ENCODE data around the gene SLC38A10. TPM values are rescaled to one million over a fixed set of nuclear protein-coding genes. Genes with fewer than 3 reads are reported as not detected.

SLC38A10 gene
- total and polyA plus RNA-seq, 2 of the 4 experiments (the other 2 are of a cell fraction): 12.7 to 46.7 TPM

GRCh38 chr17:81209141-81209540 lies 86.0 kb downstream of the SLC38A10 start:
- in situ Hi-C loops (cut with MboI; ENCODE audit: low sequenced_read_pairs) (no loop called here), intact Hi-C loops (cut with micrococcal nuclease) (no loop called here), dilution Hi-C loops (cut with HindIII; ENCODE audit: low sequenced_read_pairs, unreplicated experiment) (no loop called here)
- Histone ChIP-seq H3K18ac (ENCODE audit: low read depth, low read length) (no peak overlapping the region), H3K36me3 (ENCODE audit: control insufficient read depth, insufficient read depth, low read length) (peaks cover 3% of the 10 kb centered on the region; the same call in 1 of the 2 replicates), H3K4me3 (ENCODE audit: insufficient read depth, low read depth, low read length) (no peak overlapping the region), H3K4ac (ENCODE audit: low read depth, low read length) (no peak overlapping the region), H3K9me1 (ENCODE audit: insufficient read depth, low read length) (0 out of 2 replicates have a peak, but pooled peaks cover 6% of the 10 kb centered on the region), H3K14ac (replicated peaks; ENCODE audit: low read depth, low read length) (no peak overlapping the region), H3K79me1 (ENCODE audit: low read depth in 1 of 2, low read length in 2 of 2) (no peaks in the 10 kb centered on the region; a peak in 1 of 4 replicates), H4K8ac (ENCODE audit: low read depth in 2 of 2, low read length in 2 of 2) (no peak overlapping the region), H3K4me2 (ENCODE audit: low read depth, low read length) (no peak overlapping the region), H2AFZ (replicated peaks; ENCODE audit: low read length, poor library complexity) (no peak overlapping the region), H3K27ac (ENCODE audit: insufficient read depth, low read length) (no peak overlapping the region), H2AK9ac (replicated peaks; ENCODE audit: low read depth, low read length, poor library complexity) (no peak overlapping the region), H2AK5ac (ENCODE audit: low read depth, low read length) (no peak overlapping the region), H2BK15ac (ENCODE audit: low read depth, low read length) (no peak overlapping the region), H3K23ac (ENCODE audit: low read depth, low read length) (no peak overlapping the region), H3K4me1 (ENCODE audit: control insufficient read depth, insufficient read depth, low read length) (no peaks in the 10 kb centered on the region), H2BK5ac (ENCODE audit: low read depth, low read length, poor library complexity, severe bottlenecking) (no peak overlapping the region), H4K5ac (ENCODE audit: low read depth, low read length) (no peak overlapping the region), H2BK120ac (ENCODE audit: low read depth, low read length) (no peak overlapping the region), H2BK20ac (ENCODE audit: low read depth, low read length) (no peak overlapping the region), H3K9me3 (ENCODE audit: control insufficient read depth, insufficient read depth, low read length) (no peaks in the 10 kb centered on the region), H4K91ac (ENCODE audit: insufficient read depth, low read depth, low read length) (no peak overlapping the region), H3K9ac (ENCODE audit: low read depth, low read length) (no peak overlapping the region), H4K20me1 (ENCODE audit: insufficient read depth, low read length) (peaks cover 5% of the 10 kb centered on the region; the same call in 1 of the 2 replicates), H3K27me3 (ENCODE audit: control insufficient read depth, insufficient read depth, low read length) (no peaks in the 10 kb centered on the region), H3K56ac (ENCODE audit: extremely low read depth, insufficient read depth, low read length) (no peak overlapping the region)
- no peak for TF ChIP-seq MAZ (IDR thresholded peaks at IDR 0.05; ENCODE audit: borderline replicate concordance, low read depth, low read length)
- no peak for TF ChIP-seq RFX5 (IDR thresholded peaks at IDR 0.05; ENCODE audit: low read depth, low read length)
- DNase-seq (no peak), ATAC-seq (ENCODE audit: low read depth) (no peak)
- no TSS peak for BruUV-seq (replicated peaks)
- CTCF ChIA-PET: no interaction called here
- no CpG with 5 or more reads among the region's 16 CpGs for WGBS, 2 experiments (ENCODE audit: extremely low coverage in 2 of 2, insufficient read length in 1 of 2)
- POLR2A ChIA-PET (ENCODE audit: unreplicated experiment): no interaction called here

All from IMR-90 (cell line).